Transverse colon (tissue), 4 donors: Measurements from ENCODE around the gene MON1A.

ENCODE experiments used
- CTCF ChIP-seq, 5 experiments: fragments of 200-600 bp in 3 of 5; fragments of 450-650 bp in 2 of 5; sonication (generic) in 3 of 5; IDR thresholded peaks; 1 replicate in 2 of 5; 2 replicates in 3 of 5; pipeline ENCODE4 v1.5.1; 2016 to 2017; ENCODE audit warnings: antibody characterized with exemption in 5 of 5, inconsistent platforms in 3 of 5, mild to moderate bottlenecking in 2 of 5, moderate library complexity in 1 of 5
- EP300 ChIP-seq: sonication (generic); formaldehyde crosslinking; IDR thresholded peaks from one replicate; pipeline ENCODE4 v1.6.1; 2017; ENCODE audit warnings: antibody characterized with exemption, low read depth
- POLR2A ChIP-seq: fragments of 450-650 bp; IDR thresholded peaks from one replicate; pipeline ENCODE4 v1.6.1; 2016; ENCODE audit warnings: antibody characterized with exemption, mild to moderate bottlenecking, moderate library complexity
- POLR2AphosphoS5 ChIP-seq, 3 donors: sonication (generic); formaldehyde crosslinking; IDR thresholded peaks; one replicate each; pipeline ENCODE4 v1.6.1; 2016; ENCODE audit warnings: antibody characterized with exemption in 3 of 3

- TF ChIP-seq CTCF (IDR thresholded peaks at IDR 0.05) (peak in 2 of 5 experiments; percentile 30 to 40), POLR2A (peak; percentile 97), POLR2AphosphoS5 (IDR thresholded peaks at IDR 0.05) (peak; percentile 80 to 97 (median 97)), EP300 (no peak)
These were observed 25.9 kb downstream of the MON1A start, which contains the start of gene MST1R for GRCh38 chr3:49903451-49904424.
